Hematopoietic multipotent progenitor cell treated with erythropoietin and hydrocortisone succinate and interleukin-3 and kit ligand, for 17 days (in vitro differentiated cells): ENCODE results near the gene ZNF827.
A peak's percentile ranks its signal among the peaks of the same experiment; 100 is the strongest.

Experiments
- DNase-seq: peaks from one replicate; pipeline ENCODE4 v3.0.0-alpha.2; 2015; ENCODE audit warnings: low spot score

The ZNF827 gene

GRCh38 chr4:145760961-145761929 is 177.4 kb downstream of the ZNF827 start:
- DNase-seq, result no peak

GRCh38 chr4:145760176-145760575 is 178.4 kb downstream of the ZNF827 start:
- DNase-seq, result no peak

GRCh38 chr4:145757188-145757587 is 181.4 kb downstream of the ZNF827 start:
- DNase-seq, result no peak

- no peak for DNase-seq
These were observed 182.4 kb downstream of the ZNF827 start for GRCh38 chr4:145756244-145756643.

GRCh38 chr4:145755802-145756201 is 182.8 kb downstream of the ZNF827 start:
- no peak for DNase-seq

- DNase-seq, result no peak
These were observed 195.0 kb downstream of the ZNF827 start for GRCh38 chr4:145743641-145744040.

GRCh38 chr4:145740806-145741205 is 197.8 kb downstream of the ZNF827 start:
- no peak for DNase-seq

GRCh38 chr4:145739845-145740244 is 198.8 kb downstream of the ZNF827 start:
- no peak for DNase-seq

GRCh38 chr4:145736241-145736831 is 202.3 kb downstream of the ZNF827 start:
- no peak for DNase-seq

- no peak for DNase-seq
These were observed 202.8 kb downstream of the ZNF827 start for GRCh38 chr4:145735827-145736226.

GRCh38 chr4:145735347-145735675 is 203.3 kb downstream of the ZNF827 start:
- DNase-seq, result no peak

GRCh38 chr4:145734576-145735346 is 203.9 kb downstream of the ZNF827 start:
- no peak for DNase-seq

GRCh38 chr4:145734031-145734430 is 204.6 kb downstream of the ZNF827 start:
- no peak for DNase-seq

GRCh38 chr4:145732895-145733880 is 205.4 kb downstream of the ZNF827 start:
- peak; percentile 42 for DNase-seq

- no peak for DNase-seq
These were observed 206.4 kb downstream of the ZNF827 start for GRCh38 chr4:145732001-145732815.

- DNase-seq, result no peak
These were observed 207.6 kb downstream of the ZNF827 start for GRCh38 chr4:145731028-145731427.

- DNase-seq, result no peak
These were observed 208.6 kb downstream of the ZNF827 start for GRCh38 chr4:145730026-145730425.

GRCh38 chr4:145723336-145723735 is 215.3 kb downstream of the ZNF827 start:
- no peak for DNase-seq

- DNase-seq, result no peak
These were observed 216.1 kb downstream of the ZNF827 start for GRCh38 chr4:145722561-145722960.

GRCh38 chr4:145720656-145721055 is 218.0 kb downstream of the ZNF827 start:
- DNase-seq, result no peak
